ENCODE measurements around the gene TULP3. TPM values are rescaled to one million over a fixed set of nuclear protein-coding genes. Genes with fewer than 3 reads are reported as not detected.
"Not testable (repeated sequence)": the region's sequence is repeated elsewhere in the genome, so short reads cannot be mapped to it uniquely, and the experiment has no call there.

The TULP3 gene
- 10 to 100 TPM; 12.5 to 14.2 TPM for total RNA-seq
- long read RNA-seq, transcript TULP3-202 (11 exons, 3,076 nt): major isoform, 5 of 14 reads
- long read RNA-seq, partial matches to known transcripts: 2 of 14 reads
- long read RNA-seq, other reads (novel, unspliced or antisense): 6 of 14 reads

- intact Hi-C loops (cut with DNase I): no loop called here
- ATAC-seq: peak; percentile 98 to 99
- peak; percentile 99 for DNase-seq
Measured at GRCh38 chr12:2890388-2891239, at the start of gene TULP3. Gene TULP3, plus strand, starts transcription at chr12:2890891. Its CDS starts 57 bp downstream, at chr12:2890948.

GRCh38 chr12:2841056-2841650 is 49.5 kb upstream of the TULP3 start:
- DNase-seq (no peak), ATAC-seq (no peak)
- intact Hi-C loops (cut with DNase I): no loop called here

- ATAC-seq: peak in 1 of 2 donors; percentile 12
- no peak for DNase-seq
- intact Hi-C loops (cut with DNase I): no loop called here
Measured at GRCh38 chr12:2842948-2843347, 47.7 kb upstream of the TULP3 start.

GRCh38 chr12:2844786-2845185 is 45.9 kb upstream of the TULP3 start:
- intact Hi-C loops (cut with DNase I): no loop called here
- no peak for DNase-seq
- no peak for ATAC-seq

- ATAC-seq (peak; percentile 41 to 60), DNase-seq (peak; percentile 62)
- intact Hi-C loops (cut with DNase I): no loop called here
Measured at GRCh38 chr12:2845280-2845679, 45.4 kb upstream of the TULP3 start.

GRCh38 chr12:2851931-2852330 is 38.8 kb upstream of the TULP3 start:
- DNase-seq (no peak), ATAC-seq (no peak)
- intact Hi-C loops (cut with DNase I): loop anchor here in 1 of 2 donors (10.0 kb wide), 1 partner anchor 183 kb away; no protein-coding TSS in a partner anchor

GRCh38 chr12:2853626-2854025 is 37.1 kb upstream of the TULP3 start:
- intact Hi-C loops (cut with DNase I): loop anchor here in 1 of 2 donors (10.0 kb wide), 1 partner anchor 181 kb away; no protein-coding TSS in a partner anchor
- peak; percentile 92 for ATAC-seq
- peak; percentile 89 for DNase-seq

GRCh38 chr12:2854669-2855453 is 35.8 kb upstream of the TULP3 start:
- intact Hi-C loops (cut with DNase I): loop anchor here in 1 of 2 donors (10.0 kb wide), 1 partner anchor 180 kb away; no protein-coding TSS in a partner anchor
- ATAC-seq (no peak), DNase-seq (no peak)

- intact Hi-C loops (cut with DNase I): loop anchor here in 1 of 2 donors (10.0 kb wide), 1 partner anchor 179 kb away; no protein-coding TSS in a partner anchor
- DNase-seq (no peak), ATAC-seq (no peak)
Measured at GRCh38 chr12:2855546-2855945, 35.1 kb upstream of the TULP3 start.

- DNase-seq: no peak
- intact Hi-C loops (cut with DNase I): loop anchor here in 1 of 2 donors (10.0 kb wide), 1 partner anchor 179 kb away; no protein-coding TSS in a partner anchor
- no peak for ATAC-seq
Measured at GRCh38 chr12:2856051-2856450, 34.6 kb upstream of the TULP3 start.

- intact Hi-C loops (cut with DNase I): loop anchor here in 1 of 2 donors (10.0 kb wide), 1 partner anchor 178 kb away; no protein-coding TSS in a partner anchor
- ATAC-seq (no peak), DNase-seq (no peak)
Measured at GRCh38 chr12:2857021-2857431, 33.7 kb upstream of the TULP3 start, which contains the start of gene TEX52. Gene TEX52, minus strand, starts transcription at chr12:2857039. Its CDS starts 13 bp downstream, at chr12:2857026.

- intact Hi-C loops (cut with DNase I): loop anchor here in 1 of 2 donors (10.0 kb wide), 1 partner anchor 177 kb away; no protein-coding TSS in a partner anchor
- DNase-seq (no peak), ATAC-seq (no peak)
Measured at GRCh38 chr12:2857576-2857975, 33.1 kb upstream of the TULP3 start.

GRCh38 chr12:2858334-2858733 is 32.4 kb upstream of the TULP3 start:
- peak in 1 of 2 donors; percentile 10 for ATAC-seq
- intact Hi-C loops (cut with DNase I): loop anchor here in 1 of 2 donors (10.0 kb wide), 1 partner anchor 176 kb away; no protein-coding TSS in a partner anchor
- no peak for DNase-seq

GRCh38 chr12:2858944-2859421 is 31.7 kb upstream of the TULP3 start:
- DNase-seq: no peak
- ATAC-seq: no peak
- intact Hi-C loops (cut with DNase I): loop anchor here in 1 of 2 donors (10.0 kb wide), 1 partner anchor 176 kb away; no protein-coding TSS in a partner anchor

GRCh38 chr12:2860170-2860569 is 30.5 kb upstream of the TULP3 start:
- intact Hi-C loops (cut with DNase I): no loop called here
- no peak for ATAC-seq
- no peak for DNase-seq

- ATAC-seq (peak; percentile 65 to 89), DNase-seq (no peak)
- intact Hi-C loops (cut with DNase I): no loop called here
Measured at GRCh38 chr12:2862876-2863275, 27.8 kb upstream of the TULP3 start.

- ATAC-seq; DNase-seq; intact Hi-C loops (cut with DNase I): not testable (repeated sequence)
Measured at GRCh38 chr12:2863402-2863801, 27.3 kb upstream of the TULP3 start.

- intact Hi-C loops (cut with DNase I): no loop called here
- ATAC-seq: no peak
- no peak for DNase-seq
Measured at GRCh38 chr12:2864198-2864597, 26.5 kb upstream of the TULP3 start.
